Caki2 (cell line): Measurements from ENCODE around the gene EMC7. TPM values are rescaled to one million over a fixed set of nuclear protein-coding genes. Genes with fewer than 3 reads are reported as not detected.
A peak's percentile ranks its signal among the peaks of the same experiment; 100 is the strongest.
"Not testable (repeated sequence)": the region's sequence is repeated elsewhere in the genome, so short reads cannot be mapped to it uniquely, and the experiment has no call there.

ENCODE experiments used
- DNase-seq: peaks from one replicate; pipeline ENCODE4 v3.0.0-alpha.2; 2015; ENCODE audit warnings: low read depth
- in situ Hi-C: cut with HindIII; loops from 2 replicates; pipeline ENCODE4 v1.10.0; 2016; ENCODE audit warnings: low sequenced_read_pairs, low pct_unique_long_range_greater_than_20kb, mixed read lengths
- total RNA-seq: library from RNA; depleted of rRNA; stranded (reverse); fragments of >200 nt; shearing (Covaris generic); gene quantifications from 2 replicates; pipeline ENCODE4 v1.2.3, GENCODE V29; 2014; ENCODE audit warnings: low replicate concordance

The EMC7 gene
- total RNA-seq, 1 experiment from 2014 or later = 51.1 TPM

DNA sequence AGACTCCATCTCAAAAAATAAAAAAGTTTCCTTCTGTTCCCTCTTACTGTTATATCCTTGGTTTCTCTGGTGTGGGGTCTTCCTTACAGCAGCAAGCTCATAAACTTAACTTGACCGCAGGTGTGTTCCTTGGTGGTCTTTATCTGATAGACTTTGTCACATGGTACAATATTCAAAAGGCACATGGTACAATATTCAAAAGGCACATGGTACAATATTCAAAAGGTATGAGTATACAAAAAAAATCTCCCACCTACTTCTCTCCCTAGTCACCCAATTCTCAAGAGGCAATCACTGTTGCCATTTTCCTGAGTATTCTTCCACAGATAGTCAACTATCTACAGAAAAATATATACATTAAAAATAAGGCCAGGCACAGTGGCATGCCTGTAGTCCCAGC, 4.8 kb upstream of the EMC7 start:
- in situ Hi-C loops = no loop called here
- DNase-seq = no peak

GRCh38 chr15:34102175-34102925, 688 bp upstream of the EMC7 start:
- DNase-seq = no peak
- in situ Hi-C loops = no loop called here

DNA sequence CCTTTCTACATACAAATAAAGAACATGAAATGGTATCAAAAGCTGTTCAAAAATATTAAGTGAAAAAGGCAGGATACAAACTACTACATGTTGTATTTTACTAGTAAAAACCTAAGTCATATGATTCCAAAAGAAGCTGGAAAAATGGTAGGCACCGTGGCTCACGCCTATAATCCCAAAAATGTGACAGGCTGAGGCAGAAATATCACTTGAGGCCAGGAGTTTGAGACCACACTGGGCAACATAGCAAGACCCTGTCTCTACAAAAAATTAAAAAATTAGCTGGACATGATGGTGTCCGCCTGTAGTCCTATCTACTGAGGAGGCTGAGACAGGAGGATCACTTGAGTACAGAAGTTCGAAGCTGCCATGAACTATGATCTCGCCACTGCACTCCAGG, 1.7 kb downstream of the EMC7 start:
- in situ Hi-C loops = no loop called here
- no peak for DNase-seq

GRCh38 chr15:34085746-34086145, 15.9 kb downstream of the EMC7 start:
- in situ Hi-C loops = no loop called here
- DNase-seq = no peak

- in situ Hi-C loops = no loop called here
Observed at GRCh38 chr15:34084086-34084485, 17.6 kb downstream of the EMC7 start.

GRCh38 chr15:34079904-34080303, 21.8 kb downstream of the EMC7 start:
- DNase-seq = no peak
- in situ Hi-C loops = no loop called here

More at GRCh38 chr15:34084086-34084485, 17.6 kb downstream of the EMC7 start:
- no peak for DNase-seq

GRCh38 chr15:34078900-34079299, 22.8 kb downstream of the EMC7 start:
- DNase-seq = no peak
- in situ Hi-C loops = no loop called here

DNA sequence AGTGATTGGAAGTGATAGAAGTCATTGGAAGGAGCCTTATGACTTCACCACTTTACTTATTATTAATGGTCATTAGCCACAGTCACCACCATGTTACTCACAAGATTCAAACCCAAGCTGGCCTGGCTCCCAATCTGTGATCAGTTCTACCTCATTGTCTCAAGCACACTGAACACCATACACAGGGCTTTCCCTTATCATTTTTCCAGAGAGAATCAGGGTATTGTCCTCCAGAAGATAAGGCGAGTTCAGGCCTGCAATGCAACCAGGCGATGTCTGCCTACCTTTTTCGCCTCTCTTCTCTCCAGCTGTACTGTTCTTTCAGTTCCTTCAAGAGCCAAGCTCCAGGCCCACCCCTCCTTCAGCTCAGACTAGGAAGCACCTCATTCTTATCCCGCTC, 24.9 kb downstream of the EMC7 start:
- in situ Hi-C loops = no loop called here
- no peak for DNase-seq

- in situ Hi-C loops = no loop called here
- no peak for DNase-seq
Observed at GRCh38 chr15:34070003-34070402, 31.7 kb downstream of the EMC7 start.

DNA sequence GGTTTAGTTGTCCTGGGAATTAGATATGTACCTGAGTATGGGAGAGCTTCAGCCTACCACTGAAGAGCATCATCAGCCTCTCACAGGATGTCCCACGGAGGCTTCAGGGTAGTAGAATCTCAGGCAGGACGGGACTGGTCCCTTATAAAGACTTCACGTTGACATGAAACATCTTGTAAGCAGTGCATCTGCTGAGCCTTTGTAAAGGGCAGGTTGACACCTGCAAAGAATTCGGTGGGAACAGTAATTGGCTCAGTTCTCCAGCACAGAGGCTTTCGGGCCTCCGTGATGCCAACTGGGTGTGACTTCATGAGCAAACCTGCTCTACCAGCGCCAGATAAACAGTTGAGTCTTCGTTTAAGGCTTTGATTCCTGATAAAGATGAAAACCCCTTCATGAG, 35.7 kb downstream of the EMC7 start:
- in situ Hi-C loops = no loop called here
- DNase-seq = no peak

GRCh38 chr15:34065261-34065660, 36.4 kb downstream of the EMC7 start:
- in situ Hi-C loops = no loop called here

GRCh38 chr15:34064438-34064837, 37.2 kb downstream of the EMC7 start:
- in situ Hi-C loops = no loop called here

More at GRCh38 chr15:34065261-34065660, 36.4 kb downstream of the EMC7 start:
- DNase-seq = no peak

DNA sequence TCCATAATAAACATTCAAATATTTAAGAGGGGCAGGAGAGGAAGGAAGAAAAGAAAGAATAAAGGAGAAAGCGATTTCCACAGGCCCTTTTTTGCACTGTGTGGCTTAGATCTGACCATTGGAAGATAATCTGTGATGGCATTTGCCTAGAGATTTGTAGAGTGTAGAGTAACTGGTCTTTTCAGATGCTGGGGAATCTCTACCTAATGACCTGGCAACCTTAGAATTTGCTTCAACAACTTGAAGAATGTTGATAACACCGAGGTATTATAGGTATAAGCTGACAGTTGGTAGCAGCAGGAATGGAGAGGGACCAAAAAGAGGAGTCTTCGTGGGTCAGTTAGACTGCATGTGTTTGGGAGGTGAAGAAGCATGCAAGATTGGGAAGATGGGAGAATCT, 41.7 kb downstream of the EMC7 start:
- no peak for DNase-seq
- in situ Hi-C loops = no loop called here

More at GRCh38 chr15:34064438-34064837, 37.2 kb downstream of the EMC7 start:
- DNase-seq = no peak

DNA sequence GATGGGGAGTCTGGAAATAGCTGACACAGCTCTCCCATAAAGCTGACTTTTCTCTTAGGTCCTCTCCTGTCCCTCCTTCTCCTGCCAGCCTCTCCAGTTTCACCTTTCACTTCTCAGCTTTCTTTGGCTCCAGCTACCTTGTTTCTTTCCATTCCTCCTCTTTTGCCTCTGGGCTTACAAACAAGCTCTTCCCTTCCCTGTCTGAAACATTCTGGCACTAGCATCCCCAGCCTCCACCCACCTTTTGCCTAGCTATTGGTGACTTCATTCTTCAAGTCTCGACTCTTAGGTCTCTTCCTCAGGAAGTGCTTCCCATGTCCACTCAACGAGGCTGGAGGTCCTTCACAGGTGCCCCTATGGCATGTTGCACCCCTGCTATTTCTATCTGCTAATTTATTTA, 42.2 kb downstream of the EMC7 start:
- in situ Hi-C loops = no loop called here
- DNase-seq = no peak

DNA sequence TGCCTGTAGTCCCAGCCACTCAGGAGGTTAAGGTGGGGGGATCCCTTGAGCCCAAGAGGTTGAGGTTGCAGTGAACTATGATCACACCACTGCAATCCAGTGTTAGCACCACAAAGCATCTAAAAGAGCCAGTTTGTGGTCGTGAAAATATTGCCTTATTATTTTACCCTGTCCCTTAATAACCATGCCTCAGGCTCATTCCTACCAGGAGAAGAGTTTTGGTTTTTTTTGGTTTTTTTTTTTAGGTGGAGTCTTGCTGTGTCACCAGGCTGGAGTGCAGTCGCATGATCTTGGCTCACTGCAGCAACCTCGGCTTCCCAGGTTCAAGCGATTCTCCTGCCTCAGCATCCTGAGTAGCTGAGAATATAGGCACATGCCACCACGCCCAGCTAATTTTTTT, 44.8 kb downstream of the EMC7 start:
- DNase-seq = peak; percentile 34
- in situ Hi-C loops = no loop called here

DNA sequence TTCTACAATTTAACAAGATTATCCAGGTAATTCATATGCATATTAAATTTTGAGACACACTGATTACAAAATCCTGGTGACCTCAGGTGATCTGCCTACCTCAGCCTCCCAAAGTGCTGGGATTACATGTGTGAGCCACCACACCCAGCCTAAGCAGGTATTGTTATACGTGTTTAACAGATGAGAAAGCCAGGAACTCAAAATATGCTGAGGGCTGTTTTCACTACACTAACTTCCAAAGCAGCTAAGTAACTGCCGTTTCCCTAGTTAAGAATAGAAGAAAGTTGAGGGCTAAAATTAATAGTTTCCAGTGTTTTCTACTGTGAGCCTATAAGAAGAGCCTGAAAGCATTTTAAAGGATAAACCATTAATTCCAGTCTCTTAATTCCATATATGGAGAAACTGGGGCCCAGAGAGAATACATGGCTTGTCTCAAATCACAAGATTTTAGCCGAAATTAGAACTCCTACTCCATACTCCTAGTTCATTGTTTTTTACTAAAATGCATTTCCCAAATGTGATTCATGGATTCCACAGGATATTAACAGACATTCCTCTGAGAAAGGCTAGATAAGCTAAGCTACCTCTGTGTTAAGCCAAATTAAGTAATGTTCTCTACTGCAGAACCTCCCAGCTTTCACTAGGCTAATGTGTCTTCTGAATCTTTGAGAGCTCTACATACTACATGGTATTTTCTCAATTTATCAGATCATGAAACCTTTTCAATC, 45.6 kb downstream of the EMC7 start:
- no peak for DNase-seq
- in situ Hi-C loops = no loop called here

- no peak for DNase-seq
- in situ Hi-C loops = no loop called here
Observed at GRCh38 chr15:34054081-34054707, 47.5 kb downstream of the EMC7 start.

- DNase-seq, in situ Hi-C loops: not testable (repeated sequence)
Observed at GRCh38 chr15:34050385-34050784, 51.3 kb downstream of the EMC7 start.

- no peak for DNase-seq
- in situ Hi-C loops = no loop called here
Observed at GRCh38 chr15:34049112-34049511, 52.5 kb downstream of the EMC7 start.
